Upper lobe of left lung (tissue), 4 donors: ENCODE measurements around the gene STK10.
"Not testable (repeated sequence)": the region's sequence is repeated elsewhere in the genome, so short reads cannot be mapped to it uniquely, and the experiment has no call there.

Experiments used
- EP300 ChIP-seq, 4 donors: sonication (generic); formaldehyde crosslinking; IDR thresholded peaks; one replicate each; pipeline ENCODE4 v1.5.1; 2017; ENCODE audit warnings: antibody characterized with exemption in 4 of 4, control low read depth in 2 of 4
- POLR2AphosphoS5 ChIP-seq, 2 donors: sonication (generic); formaldehyde crosslinking; IDR thresholded peaks; one replicate each; pipeline ENCODE4 v1.5.1; 2017; ENCODE audit warnings: antibody characterized with exemption in 2 of 2
- TF ChIP-seq, protein P1 (sequence below), 6 experiments: fragments of 450-650 bp in 4 of 6; fragments of 200-600 bp in 2 of 6; sonication (generic) in 2 of 6; IDR thresholded peaks; one replicate each; pipeline ENCODE4 v1.5.1; 2016 to 2019; ENCODE audit warnings: antibody characterized with exemption in 6 of 6

GRCh38 chr5:172020110-172020786 is 167.8 kb downstream of the STK10 start:
- TF ChIP-seq POLR2AphosphoS5, EP300 (IDR thresholded peaks at IDR 0.05): not testable (repeated sequence)
- TF ChIP-seq, protein P1, sequence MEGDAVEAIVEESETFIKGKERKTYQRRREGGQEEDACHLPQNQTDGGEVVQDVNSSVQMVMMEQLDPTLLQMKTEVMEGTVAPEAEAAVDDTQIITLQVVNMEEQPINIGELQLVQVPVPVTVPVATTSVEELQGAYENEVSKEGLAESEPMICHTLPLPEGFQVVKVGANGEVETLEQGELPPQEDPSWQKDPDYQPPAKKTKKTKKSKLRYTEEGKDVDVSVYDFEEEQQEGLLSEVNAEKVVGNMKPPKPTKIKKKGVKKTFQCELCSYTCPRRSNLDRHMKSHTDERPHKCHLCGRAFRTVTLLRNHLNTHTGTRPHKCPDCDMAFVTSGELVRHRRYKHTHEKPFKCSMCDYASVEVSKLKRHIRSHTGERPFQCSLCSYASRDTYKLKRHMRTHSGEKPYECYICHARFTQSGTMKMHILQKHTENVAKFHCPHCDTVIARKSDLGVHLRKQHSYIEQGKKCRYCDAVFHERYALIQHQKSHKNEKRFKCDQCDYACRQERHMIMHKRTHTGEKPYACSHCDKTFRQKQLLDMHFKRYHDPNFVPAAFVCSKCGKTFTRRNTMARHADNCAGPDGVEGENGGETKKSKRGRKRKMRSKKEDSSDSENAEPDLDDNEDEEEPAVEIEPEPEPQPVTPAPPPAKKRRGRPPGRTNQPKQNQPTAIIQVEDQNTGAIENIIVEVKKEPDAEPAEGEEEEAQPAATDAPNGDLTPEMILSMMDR (IDR thresholded peaks at IDR 0.05): not testable (repeated sequence)
